ENCODE data around the gene TFAP2C.
"Not testable (repeated sequence)": the region's sequence is repeated elsewhere in the genome, so short reads cannot be mapped to it uniquely, and the experiment has no call there.

Gene TFAP2C

DNA sequence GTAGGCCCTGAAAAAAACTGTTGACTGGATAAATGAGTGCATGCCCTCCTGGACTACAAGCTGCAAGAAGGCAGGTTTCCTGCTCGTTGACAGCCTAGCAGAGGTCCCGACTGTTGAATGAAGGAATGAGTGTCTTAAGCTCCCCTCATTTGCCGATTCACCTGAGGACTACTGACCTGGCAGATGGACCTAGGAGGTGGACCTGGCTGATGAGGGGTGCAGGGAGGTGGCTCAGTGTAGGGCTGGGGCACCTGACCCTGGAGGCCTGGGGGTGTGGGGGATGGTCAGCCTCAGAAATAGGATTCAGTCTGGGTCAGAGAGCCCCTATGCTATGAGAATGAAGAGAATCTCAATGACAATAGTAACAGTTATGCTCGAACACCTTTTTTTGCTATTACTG, 11.6 kb upstream of the TFAP2C start:
- no peak for FAIRE-seq

- no peak for FAIRE-seq
Measured at GRCh38 chr20:56621730-56622129, 7.4 kb upstream of the TFAP2C start.

DNA sequence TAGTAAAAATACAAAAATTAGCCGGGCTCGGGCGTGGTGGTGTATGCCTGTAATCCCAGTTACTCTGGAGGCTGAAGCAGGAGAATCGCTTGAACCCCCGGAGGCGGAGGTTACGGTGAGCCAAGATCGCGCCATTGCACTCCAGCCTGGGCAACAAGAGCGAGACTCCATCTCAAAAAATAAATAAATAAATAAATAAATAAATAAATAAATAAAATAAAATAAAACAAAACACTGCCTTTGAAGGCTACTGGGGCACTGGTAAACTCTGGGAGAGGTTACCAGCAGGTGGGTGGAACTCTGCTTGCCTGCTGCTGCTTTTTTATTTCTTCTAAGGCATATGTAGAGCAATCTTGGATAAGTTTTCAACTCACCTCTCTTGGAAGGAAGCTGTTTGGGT, 5.2 kb upstream of the TFAP2C start:
- FAIRE-seq = not testable (repeated sequence)

DNA sequence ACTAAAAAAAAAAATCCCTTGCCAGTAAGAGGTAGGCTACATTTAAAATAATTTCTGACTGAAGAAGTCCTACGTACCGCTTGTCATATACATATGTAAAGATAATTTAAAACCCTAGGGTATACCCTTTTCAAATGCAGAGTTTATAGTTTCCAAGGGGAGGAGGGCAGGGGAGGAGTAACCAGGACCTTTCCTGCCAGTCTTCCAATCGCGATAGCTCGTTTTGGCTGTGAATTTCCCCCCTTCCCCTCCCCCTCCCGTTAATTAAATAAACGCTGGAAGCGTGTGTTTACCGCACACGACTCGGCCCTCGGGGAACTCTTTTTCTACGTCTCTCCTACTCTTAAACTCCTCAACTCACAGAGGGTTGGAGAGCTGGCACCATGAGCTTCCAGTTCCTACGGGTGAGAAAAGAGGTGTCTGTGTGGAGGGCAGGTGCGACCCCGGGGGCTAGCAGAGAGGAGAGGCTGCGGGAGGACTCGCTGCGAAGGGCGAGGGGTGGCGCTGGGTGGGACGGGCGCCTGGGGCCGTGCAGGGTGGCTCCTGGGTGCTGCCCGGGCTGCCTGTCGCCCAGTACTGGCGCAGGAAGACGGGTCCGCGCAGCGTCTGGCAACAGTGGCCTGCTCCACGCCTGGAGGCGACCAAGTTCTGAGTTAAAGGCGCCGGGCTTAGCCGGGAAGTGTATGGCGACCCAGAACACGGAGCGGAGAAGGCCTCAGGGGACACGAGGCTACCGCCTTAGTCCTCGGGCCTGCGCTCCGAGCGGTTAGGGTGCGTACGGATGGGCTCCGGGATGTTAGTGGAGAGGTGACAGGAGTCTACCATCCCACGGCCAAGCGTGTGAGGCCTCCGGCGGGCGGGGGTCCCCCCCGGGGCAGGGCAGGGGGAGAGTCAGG, 4.1 kb upstream of the TFAP2C start:
- no peak for FAIRE-seq

- no peak for FAIRE-seq
Measured at GRCh38 chr20:56625837-56626236, 3.3 kb upstream of the TFAP2C start.

DNA sequence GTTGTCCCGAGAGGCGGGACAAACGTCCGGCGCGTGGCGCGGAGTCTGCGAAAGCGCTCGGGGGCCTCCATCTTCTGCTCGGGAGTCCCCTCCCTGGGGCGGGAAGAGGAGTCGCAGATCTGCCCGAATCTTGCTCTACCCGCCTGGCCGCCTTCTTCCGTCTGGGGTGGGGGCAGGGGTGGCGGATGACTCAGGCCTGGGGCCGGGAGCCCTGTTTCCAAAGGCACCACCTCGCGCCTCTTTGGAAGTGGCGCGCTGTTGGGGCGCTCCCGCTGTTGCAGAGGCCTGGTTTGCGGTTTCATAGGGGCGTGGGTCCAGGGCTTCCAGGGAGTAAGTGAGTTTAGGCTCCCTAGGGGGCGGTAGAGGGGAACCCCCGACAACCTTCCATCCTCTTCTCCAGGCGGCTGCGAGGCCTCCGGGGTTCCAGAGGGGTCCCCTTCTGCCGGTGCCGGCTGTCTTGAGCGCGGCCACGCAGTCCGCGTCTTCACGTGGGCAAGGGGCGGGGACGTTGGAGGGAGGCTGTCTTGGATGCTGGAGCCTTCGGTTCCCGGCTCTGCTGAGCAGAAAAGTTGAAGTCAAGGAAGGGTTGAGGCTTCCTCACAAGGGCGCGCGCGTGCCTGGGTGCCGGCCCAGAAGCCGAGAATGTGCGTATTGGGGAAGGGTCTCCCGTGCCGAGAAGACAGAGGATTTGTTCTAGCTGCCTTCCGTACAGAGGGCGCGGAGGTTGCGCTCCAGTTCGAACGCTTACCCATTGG, 2.6 kb upstream of the TFAP2C start:
- FAIRE-seq = no peak

GRCh38 chr20:56627122-56628014, 1.7 kb upstream of the TFAP2C start:
- no peak for FAIRE-seq

DNA sequence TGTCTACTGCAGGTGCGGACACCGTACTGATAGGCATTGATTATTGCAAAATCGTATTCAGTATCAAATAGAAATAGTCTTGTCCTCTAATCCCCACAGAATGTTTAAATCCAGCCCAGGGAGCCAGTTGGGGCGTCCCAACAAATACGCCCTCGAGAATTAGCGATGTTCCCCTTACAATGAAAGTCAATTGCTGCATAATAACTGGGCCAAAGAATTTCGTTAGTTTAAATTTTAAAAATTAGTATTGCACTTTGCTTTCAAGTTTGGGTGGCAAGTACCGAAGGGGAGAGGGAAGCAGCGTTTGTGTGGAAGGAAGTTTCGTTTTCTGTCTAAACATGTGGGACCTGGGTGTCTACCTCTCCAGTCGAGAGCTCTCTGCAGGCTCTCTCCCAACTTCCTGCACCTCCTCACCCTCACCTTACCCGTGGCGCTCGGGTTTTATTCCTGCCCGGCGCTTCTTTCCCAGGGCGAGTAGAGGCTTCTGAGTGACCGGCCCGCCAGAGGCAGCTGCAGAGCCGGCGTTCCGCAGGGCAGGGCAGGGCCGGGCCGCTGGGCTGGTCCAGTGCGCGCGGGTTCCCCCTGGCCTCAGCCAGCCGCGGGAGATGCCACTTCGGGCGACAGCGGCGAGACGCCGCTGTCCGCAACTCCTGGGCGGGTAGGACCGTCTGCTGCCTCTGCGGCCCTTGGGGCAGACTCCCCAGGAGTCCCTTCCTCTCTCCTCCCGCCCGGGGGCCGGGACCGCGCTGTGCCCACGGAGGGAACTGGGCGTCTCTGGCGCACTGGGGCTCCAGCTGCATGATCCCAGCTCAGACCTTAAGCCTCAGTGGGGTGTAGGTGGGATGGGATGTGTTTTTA, 862 bp upstream of the TFAP2C start:
- no peak for FAIRE-seq

- no peak for FAIRE-seq
Measured at GRCh38 chr20:56629464-56630085, 469 bp downstream of the TFAP2C start.

- no peak for FAIRE-seq
Measured at GRCh38 chr20:56630086-56630493, 984 bp downstream of the TFAP2C start.

- no peak for FAIRE-seq
Measured at GRCh38 chr20:56630506-56631317, 1.6 kb downstream of the TFAP2C start.

DNA sequence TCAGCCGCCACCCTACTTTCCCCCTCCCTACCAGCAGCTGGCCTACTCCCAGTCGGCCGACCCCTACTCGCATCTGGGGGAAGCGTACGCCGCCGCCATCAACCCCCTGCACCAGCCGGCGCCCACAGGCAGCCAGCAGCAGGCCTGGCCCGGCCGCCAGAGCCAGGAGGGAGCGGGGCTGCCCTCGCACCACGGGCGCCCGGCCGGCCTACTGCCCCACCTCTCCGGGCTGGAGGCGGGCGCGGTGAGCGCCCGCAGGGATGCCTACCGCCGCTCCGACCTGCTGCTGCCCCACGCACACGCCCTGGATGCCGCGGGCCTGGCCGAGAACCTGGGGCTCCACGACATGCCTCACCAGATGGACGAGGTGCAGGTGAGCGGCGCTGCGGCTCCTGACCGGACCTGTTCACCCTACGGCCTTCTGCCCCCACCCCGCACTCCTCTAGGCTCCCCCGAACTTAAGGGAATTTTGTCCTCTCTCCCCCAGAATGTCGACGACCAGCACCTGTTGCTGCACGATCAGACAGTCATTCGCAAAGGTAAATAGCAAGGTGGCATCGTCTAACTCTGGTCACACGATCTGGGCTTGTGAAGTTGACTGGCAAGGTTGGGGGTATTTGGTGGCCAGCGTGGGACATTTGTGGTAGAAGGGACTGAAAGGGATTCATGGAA, 2.3 kb downstream of the TFAP2C start:
- FAIRE-seq = no peak

DNA sequence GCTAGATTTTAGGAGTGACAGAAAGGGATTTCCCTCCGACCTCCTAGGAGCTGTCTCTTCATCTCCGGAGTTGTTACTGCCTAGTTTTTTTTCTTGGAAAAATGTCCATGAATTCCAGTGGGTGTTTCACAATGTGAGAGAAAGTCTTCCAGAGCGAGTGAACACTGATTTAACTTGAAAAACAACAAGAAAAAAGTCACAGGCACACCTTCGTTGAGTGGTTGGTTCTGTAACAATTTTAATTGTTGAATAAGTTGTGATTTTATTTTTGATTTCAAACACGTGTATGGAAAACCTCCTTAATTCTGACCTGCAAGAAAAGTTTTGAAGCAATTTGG, 2.9 kb downstream of the TFAP2C start:
- no peak for FAIRE-seq

DNA sequence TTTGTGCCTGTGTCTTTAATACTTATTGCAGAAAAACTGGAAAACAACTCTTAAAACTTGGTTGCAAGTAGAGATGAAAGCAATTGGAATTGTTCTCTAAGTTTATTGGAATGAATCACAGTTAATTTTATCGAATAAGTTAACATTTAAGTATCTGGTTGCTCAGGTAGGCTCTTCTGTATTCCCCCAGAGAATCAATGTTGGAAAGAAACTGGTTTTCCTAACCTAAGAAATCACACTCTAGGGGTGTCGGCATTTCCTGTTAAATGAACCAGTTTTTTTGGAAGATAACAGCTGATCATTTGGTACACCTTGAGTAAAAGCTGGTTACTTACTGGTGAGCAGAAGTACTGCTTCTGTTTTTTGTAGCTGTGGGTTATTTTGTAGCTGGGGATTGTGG, 5.2 kb downstream of the TFAP2C start:
- no peak for FAIRE-seq

DNA sequence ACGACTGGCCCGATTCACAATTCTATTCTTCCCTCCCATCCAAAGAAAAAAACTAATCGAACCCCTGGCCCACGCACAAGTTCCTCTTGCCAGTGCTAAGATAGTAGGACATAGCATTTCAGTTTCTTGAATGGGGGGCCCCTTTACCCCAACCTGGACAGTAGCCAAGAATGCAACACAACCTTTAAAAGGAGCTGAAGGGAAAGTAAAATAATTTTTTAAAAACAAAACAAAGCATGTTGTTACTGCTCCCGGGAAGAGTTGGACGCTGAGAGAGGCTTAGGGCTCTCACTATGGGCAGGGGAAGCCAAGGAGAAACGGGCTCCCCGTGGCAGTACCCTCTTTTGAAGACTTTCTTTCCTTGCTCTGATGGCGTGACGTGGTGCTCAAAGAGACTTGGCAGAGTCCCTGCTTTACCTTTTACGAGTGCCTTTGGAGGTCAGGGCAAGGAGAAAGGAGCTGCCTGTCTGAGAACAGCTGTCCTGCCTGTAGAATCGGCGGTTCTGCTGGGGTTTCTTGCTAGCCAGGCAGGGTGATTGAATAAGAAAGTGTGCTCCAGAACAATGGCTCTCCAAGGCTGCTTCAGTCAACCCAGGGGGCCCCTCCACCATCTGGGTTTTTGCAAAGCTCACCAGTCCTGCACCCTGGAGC, 5.8 kb downstream of the TFAP2C start:
- FAIRE-seq = no peak

DNA sequence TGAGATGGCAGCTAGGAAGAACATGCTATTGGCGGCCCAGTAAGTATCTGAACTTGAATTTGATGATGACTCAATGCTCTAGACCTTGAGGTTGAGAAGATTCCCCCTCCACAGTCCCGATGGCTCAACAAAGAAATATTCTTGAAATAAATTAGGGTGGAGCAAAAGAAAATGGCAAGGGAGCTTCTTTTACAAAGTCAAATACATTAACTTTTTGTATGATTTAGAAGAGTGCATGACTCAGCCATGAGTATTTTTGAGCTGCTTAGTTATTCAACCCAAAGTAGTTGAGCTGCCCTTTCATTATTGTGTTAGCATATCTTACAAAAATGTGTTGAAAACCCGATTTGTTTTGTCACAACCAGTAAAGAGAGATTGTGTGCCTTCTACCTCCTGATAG, 7.6 kb downstream of the TFAP2C start:
- no peak for FAIRE-seq

GRCh38 chr20:56637576-56637975, 8.5 kb downstream of the TFAP2C start:
- no peak for FAIRE-seq

DNA sequence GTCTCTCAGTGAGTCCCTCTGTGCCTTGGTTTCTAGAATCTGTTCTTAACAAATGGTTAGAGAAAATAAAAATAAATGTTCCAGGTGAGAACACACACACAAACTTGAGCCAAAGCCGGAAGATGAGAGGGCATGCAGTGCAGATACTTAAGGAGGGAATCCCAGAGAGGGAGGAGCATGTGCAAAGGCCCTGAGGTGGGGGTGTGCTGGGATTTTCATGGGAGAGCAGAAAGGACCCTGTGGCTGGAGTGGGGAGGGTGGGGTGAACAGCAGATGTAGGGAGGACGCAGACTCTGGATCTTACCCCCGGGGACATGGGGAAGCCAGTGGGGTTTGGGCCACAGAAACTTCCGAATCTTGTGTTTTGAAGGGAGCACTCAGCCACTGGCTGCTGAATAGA, 17.5 kb downstream of the TFAP2C start:
- FAIRE-seq = no peak

GRCh38 chr20:56653211-56653610, 24.1 kb downstream of the TFAP2C start:
- FAIRE-seq = no peak

DNA sequence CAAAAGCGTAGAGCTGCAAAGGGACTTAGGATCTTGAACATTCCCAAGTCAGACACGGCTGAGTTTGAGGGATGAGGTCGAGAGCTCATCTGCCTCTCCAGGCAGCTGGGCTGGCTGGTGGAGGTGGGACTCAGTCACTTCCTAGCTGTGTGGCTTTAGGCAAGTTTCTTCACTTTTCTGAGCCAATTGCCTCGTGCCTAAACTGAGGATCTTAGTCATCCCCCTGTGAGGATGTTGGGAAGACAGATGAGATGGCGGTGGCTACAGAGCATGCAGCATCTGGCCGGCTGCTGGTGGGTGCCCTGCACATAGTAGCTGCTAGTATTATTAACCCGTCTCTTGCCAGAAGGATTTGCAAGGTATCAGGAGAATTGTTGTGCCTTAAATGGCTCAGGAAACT, 27.5 kb downstream of the TFAP2C start:
- FAIRE-seq = no peak

Measured in TTC549 (cell line).